HepG2 (cell line): ENCODE measurements around the gene SLC2A4. TPM values are rescaled to one million over a fixed set of nuclear protein-coding genes. Genes with fewer than 3 reads are reported as not detected.

Source experiments
- CBX2 ChIP-seq, 2 experiments: fragments of 200-600 bp in 1 of 2; sonication (generic); formaldehyde crosslinking in 1 of 2; IDR thresholded peaks; 2 replicates each; pipeline versions ENCODE4 v1.7.0 to v1.8.1; 2018 to 2022; ENCODE audit warnings: low read depth in 2 of 2, low read length in 1 of 2, mild to moderate bottlenecking in 1 of 2, missing genetic modification reagents in 1 of 2
- CSRNP1 ChIP-seq: sonication (generic); formaldehyde crosslinking; IDR thresholded peaks from 2 replicates; pipeline ENCODE4 v1.8.1; 2023; ENCODE audit warnings: mild to moderate bottlenecking, missing genetic modification reagents
- HOXA5 ChIP-seq: sonication (generic); formaldehyde crosslinking; IDR thresholded peaks from 2 replicates; pipeline ENCODE4 v1.4.0; 2020; ENCODE audit warnings: missing genetic modification reagents
- ISX ChIP-seq: sonication (generic); formaldehyde crosslinking; conservative IDR thresholded peaks from 2 replicates; pipeline ENCODE4 v1.5.0; 2020; ENCODE audit warnings: missing genetic modification reagents
- JDP2 ChIP-seq: sonication (generic); formaldehyde crosslinking; IDR thresholded peaks from 2 replicates; pipeline ENCODE4 v1.8.1; 2022; ENCODE audit warnings: missing genetic modification reagents, borderline replicate concordance
- KDM1A ChIP-seq: IDR thresholded peaks from 2 replicates; pipeline ENCODE4 v1.6.1; 2016; ENCODE audit warnings: missing compliant biosample characterization
- KLF11 ChIP-seq: IDR thresholded peaks from 2 replicates; pipeline ENCODE4 v1.6.1; 2016; ENCODE audit warnings: missing compliant biosample characterization
- NFE2 ChIP-seq: sonication (generic); formaldehyde crosslinking; IDR thresholded peaks from 2 replicates; pipeline ENCODE4 v1.4.0; 2020; ENCODE audit warnings: missing genetic modification reagents
- RBM22 ChIP-seq: fragments of 200-400 bp; formaldehyde crosslinking; optimal IDR thresholded peaks from 2 replicates; pipeline ENCODE3; 2017; ENCODE audit warnings: mild to moderate bottlenecking, low read length, moderate library complexity
- RXRB ChIP-seq: IDR thresholded peaks from 2 replicates; pipeline ENCODE4 v1.6.1; 2016; ENCODE audit warnings: borderline replicate concordance, missing genetic modification reagents, missing compliant biosample characterization
- SETDB1 ChIP-seq: sonication (generic); formaldehyde crosslinking; IDR thresholded peaks from 2 replicates; pipeline ENCODE4 v1.5.1; 2020; ENCODE audit warnings: missing genetic modification reagents, mild to moderate bottlenecking, borderline replicate concordance
- SNAI1 ChIP-seq: sonication (generic); formaldehyde crosslinking; IDR thresholded peaks from 2 replicates; pipeline ENCODE4 v1.5.0; 2020; ENCODE audit warnings: mild to moderate bottlenecking, missing genetic modification reagents, borderline replicate concordance
- ZBTB43 ChIP-seq: sonication (generic); formaldehyde crosslinking; conservative IDR thresholded peaks from 2 replicates; pipeline ENCODE4 v1.4.0; 2020; ENCODE audit warnings: missing genetic modification reagents
- ZNF230 ChIP-seq: sonication (generic); formaldehyde crosslinking; IDR thresholded peaks from 2 replicates; pipeline ENCODE4 v1.4.0; 2020; ENCODE audit warnings: mild to moderate bottlenecking, missing genetic modification reagents
- ZNF547 ChIP-seq: sonication (generic); formaldehyde crosslinking; IDR thresholded peaks from 2 replicates; pipeline ENCODE4 v1.5.1; 2020; ENCODE audit warnings: mild to moderate bottlenecking, missing genetic modification reagents
- ZUFSP ChIP-seq: sonication (generic); formaldehyde crosslinking; IDR thresholded peaks from 2 replicates; pipeline ENCODE4 v1.9.0; 2021; ENCODE audit warnings: missing genetic modification reagents, mild to moderate bottlenecking, borderline replicate concordance
- polyA plus RNA-seq, 8 experiments: library from polyadenylated mRNA; depleted of rRNA in 3 of 8; stranded (reverse) in 7 of 8; unstranded in 1 of 8; fragments of >200 nt; fragmentation: Illumina TruSeq in 4 of 8; extraction: Trizol in 4 of 8; gene quantifications; 2 replicates each; pipeline versions ENCODE4 v1.2.1 to v1.2.3, GENCODE V29; 2011 to 2016; ENCODE audit warnings: low read depth in 4 of 8, missing spikeins in 1 of 8, mixed read lengths in 1 of 8; ENCODE audit not compliant: insufficient read depth in 1 of 8
- total RNA-seq, 5 experiments: library from RNA; depleted of rRNA; stranded (reverse); fragments of >200 nt; fragmentation: Illumina TruSeq; extraction: Trizol; gene quantifications; 2 replicates each; pipeline ENCODE4 v1.2.3, GENCODE V29; 2016; ENCODE audit warnings: low read depth in 1 of 5
- TF ChIP-seq, protein P1 (sequence below): sonication (generic); formaldehyde crosslinking; IDR thresholded peaks from 2 replicates; pipeline ENCODE4 v1.4.0; 2020; ENCODE audit warnings: missing genetic modification reagents

The SLC2A4 gene
- total and polyA plus RNA-seq, 2 of the 13 experiments (the other 11 are each of a cell fraction or from before 2014, with no cell fraction given): 4.9 to 5.8 TPM

GRCh38 chr17:7239091-7240027 is 42.2 kb upstream of the SLC2A4 start, which contains the start of gene PHF23 (continued):
- TF ChIP-seq CBX2 (IDR thresholded peaks at IDR 0.05; ENCODE audit: low read depth, low read length): no peak
- no peak for TF ChIP-seq CBX2 (CRISPR knock-in tag; IDR thresholded peaks at IDR 0.05; ENCODE audit: low read depth)
- peak; percentile 67; the same call in 1 of the 2 replicates for TF ChIP-seq CSRNP1
- no peak for TF ChIP-seq ZBTB43 (CRISPR knock-in tag)
- TF ChIP-seq RBM22: no peak
- TF ChIP-seq KDM1A (CRISPR knock-in tag): no peak
- no peak for TF ChIP-seq SETDB1 (CRISPR knock-in tag)
- TF ChIP-seq ZNF230 (CRISPR knock-in tag): peak; percentile 89; the same call in 1 of the 2 replicates
- no peak for TF ChIP-seq JDP2 (CRISPR knock-in tag)
- TF ChIP-seq RXRB: no peak
- no peak for TF ChIP-seq ZUFSP
- TF ChIP-seq SNAI1 (CRISPR knock-in tag): no peak
- no peak for TF ChIP-seq NFE2 (CRISPR knock-in tag)
- TF ChIP-seq HOXA5 (CRISPR knock-in tag): peak; percentile 59; the same call in 1 of the 2 replicates
- no peak for TF ChIP-seq ISX
- no peak for TF ChIP-seq KLF11
- peak; percentile 74 for TF ChIP-seq ZNF547 (CRISPR knock-in tag)
- TF ChIP-seq, protein P1, sequence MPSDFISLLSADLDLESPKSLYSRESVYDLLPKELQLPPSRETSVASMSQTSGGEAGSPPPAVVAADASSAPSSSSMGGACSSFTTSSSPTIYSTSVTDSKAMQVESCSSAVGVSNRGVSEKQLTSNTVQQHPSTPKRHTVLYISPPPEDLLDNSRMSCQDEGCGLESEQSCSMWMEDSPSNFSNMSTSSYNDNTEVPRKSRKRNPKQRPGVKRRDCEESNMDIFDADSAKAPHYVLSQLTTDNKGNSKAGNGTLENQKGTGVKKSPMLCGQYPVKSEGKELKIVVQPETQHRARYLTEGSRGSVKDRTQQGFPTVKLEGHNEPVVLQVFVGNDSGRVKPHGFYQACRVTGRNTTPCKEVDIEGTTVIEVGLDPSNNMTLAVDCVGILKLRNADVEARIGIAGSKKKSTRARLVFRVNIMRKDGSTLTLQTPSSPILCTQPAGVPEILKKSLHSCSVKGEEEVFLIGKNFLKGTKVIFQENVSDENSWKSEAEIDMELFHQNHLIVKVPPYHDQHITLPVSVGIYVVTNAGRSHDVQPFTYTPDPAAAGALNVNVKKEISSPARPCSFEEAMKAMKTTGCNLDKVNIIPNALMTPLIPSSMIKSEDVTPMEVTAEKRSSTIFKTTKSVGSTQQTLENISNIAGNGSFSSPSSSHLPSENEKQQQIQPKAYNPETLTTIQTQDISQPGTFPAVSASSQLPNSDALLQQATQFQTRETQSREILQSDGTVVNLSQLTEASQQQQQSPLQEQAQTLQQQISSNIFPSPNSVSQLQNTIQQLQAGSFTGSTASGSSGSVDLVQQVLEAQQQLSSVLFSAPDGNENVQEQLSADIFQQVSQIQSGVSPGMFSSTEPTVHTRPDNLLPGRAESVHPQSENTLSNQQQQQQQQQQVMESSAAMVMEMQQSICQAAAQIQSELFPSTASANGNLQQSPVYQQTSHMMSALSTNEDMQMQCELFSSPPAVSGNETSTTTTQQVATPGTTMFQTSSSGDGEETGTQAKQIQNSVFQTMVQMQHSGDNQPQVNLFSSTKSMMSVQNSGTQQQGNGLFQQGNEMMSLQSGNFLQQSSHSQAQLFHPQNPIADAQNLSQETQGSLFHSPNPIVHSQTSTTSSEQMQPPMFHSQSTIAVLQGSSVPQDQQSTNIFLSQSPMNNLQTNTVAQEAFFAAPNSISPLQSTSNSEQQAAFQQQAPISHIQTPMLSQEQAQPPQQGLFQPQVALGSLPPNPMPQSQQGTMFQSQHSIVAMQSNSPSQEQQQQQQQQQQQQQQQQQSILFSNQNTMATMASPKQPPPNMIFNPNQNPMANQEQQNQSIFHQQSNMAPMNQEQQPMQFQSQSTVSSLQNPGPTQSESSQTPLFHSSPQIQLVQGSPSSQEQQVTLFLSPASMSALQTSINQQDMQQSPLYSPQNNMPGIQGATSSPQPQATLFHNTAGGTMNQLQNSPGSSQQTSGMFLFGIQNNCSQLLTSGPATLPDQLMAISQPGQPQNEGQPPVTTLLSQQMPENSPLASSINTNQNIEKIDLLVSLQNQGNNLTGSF: no peak
